H9 (cell line): ENCODE measurements around the gene TBC1D3B. TPM values are rescaled to one million over a fixed set of nuclear protein-coding genes. Genes with fewer than 3 reads are reported as not detected.

Source experiments
- DNase-seq: peaks from one replicate; pipeline ENCODE4 v3.0.0-alpha.2; 2017
- H2AFZ ChIP-seq: one replicate; pipeline ENCODE4 v1.6.1; 2013; ENCODE audit warnings: mild to moderate bottlenecking, low read length, control low read depth, moderate library complexity
- H2AK5ac ChIP-seq: 2 replicates; pipeline ENCODE4 v1.6.1; 2013; ENCODE audit warnings: low read length, control low read depth, mixed read lengths; ENCODE audit not compliant: insufficient read length
- H2BK120ac ChIP-seq: one replicate; pipeline ENCODE4 v1.6.1; 2013; ENCODE audit warnings: low read depth, mild to moderate bottlenecking, low read length, control low read depth, inconsistent platforms; ENCODE audit not compliant: poor library complexity, severe bottlenecking
- H2BK12ac ChIP-seq: 2 replicates; pipeline ENCODE4 v1.6.1; 2013; ENCODE audit warnings: low read length, control low read depth, mixed read lengths, low read depth; ENCODE audit not compliant: insufficient read length
- H2BK15ac ChIP-seq: 2 replicates; pipeline ENCODE4 v1.6.1; 2013; ENCODE audit warnings: low read depth, low read length, control low read depth
- H2BK20ac ChIP-seq: one replicate; pipeline ENCODE4 v1.6.1; 2013; ENCODE audit warnings: low read depth, mild to moderate bottlenecking, low read length, control low read depth, inconsistent platforms; ENCODE audit not compliant: poor library complexity, severe bottlenecking
- H2BK5ac ChIP-seq: 2 replicates; pipeline ENCODE4 v1.6.1; 2013; ENCODE audit warnings: low read length, control low read depth, mixed read lengths; ENCODE audit not compliant: insufficient read length
- H3K14ac ChIP-seq: 2 replicates; pipeline ENCODE4 v1.6.1; 2013; ENCODE audit warnings: low read length, control low read depth; ENCODE audit not compliant: insufficient read depth
- H3K18ac ChIP-seq: 2 replicates; pipeline ENCODE4 v1.6.1; 2013; ENCODE audit warnings: low read depth, mild to moderate bottlenecking, mixed read lengths, low read length, control low read depth; ENCODE audit not compliant: insufficient read length
- H3K23ac ChIP-seq: 2 replicates; pipeline ENCODE4 v1.6.1; 2013; ENCODE audit warnings: low read length, control low read depth, mixed read lengths, low read depth; ENCODE audit not compliant: insufficient read length
- H3K23me2 ChIP-seq: 2 replicates; pipeline ENCODE4 v1.6.1; 2013; ENCODE audit warnings: low read depth, mild to moderate bottlenecking, mixed read lengths, low read length, control low read depth; ENCODE audit not compliant: insufficient read length, poor library complexity, severe bottlenecking
- H3K27ac ChIP-seq: 2 replicates; pipeline ENCODE4 v1.5.1; 2013; ENCODE audit warnings: low read length, control low read depth, mixed read lengths, low read depth; ENCODE audit not compliant: insufficient read length
- H3K27me3 ChIP-seq: 2 replicates; pipeline ENCODE4 v1.6.1; 2013; ENCODE audit warnings: low read length, control low read depth, inconsistent platforms; ENCODE audit not compliant: insufficient read depth
- H3K4ac ChIP-seq: 2 replicates; pipeline ENCODE4 v1.6.1; 2013; ENCODE audit warnings: low read depth, mild to moderate bottlenecking, control low read depth, inconsistent platforms, low read length, moderate library complexity
- H3K4me1 ChIP-seq: 2 replicates; pipeline ENCODE4 v1.6.1; 2013; ENCODE audit warnings: low read length, control low read depth, inconsistent platforms; ENCODE audit not compliant: insufficient read depth
- H3K4me2 ChIP-seq: 2 replicates; pipeline ENCODE4 v1.6.1; 2013; ENCODE audit warnings: low read length, control low read depth, mixed read lengths; ENCODE audit not compliant: insufficient read length, insufficient read depth
- H3K56ac ChIP-seq: 2 replicates; pipeline ENCODE4 v1.6.1; 2013; ENCODE audit warnings: low read depth, mild to moderate bottlenecking, mixed read lengths, low read length, control low read depth; ENCODE audit not compliant: insufficient read length
- H3K79me1 ChIP-seq: 2 replicates; pipeline ENCODE4 v1.6.1; 2013; ENCODE audit warnings: low read depth, mild to moderate bottlenecking, moderate library complexity, low read length, control low read depth, inconsistent platforms; ENCODE audit not compliant: insufficient read depth, poor library complexity, severe bottlenecking
- H3K79me2 ChIP-seq: 2 replicates; pipeline ENCODE4 v1.6.1; 2013; ENCODE audit warnings: low read length, control low read depth, inconsistent platforms; ENCODE audit not compliant: insufficient read depth
- H3K9ac ChIP-seq: 2 replicates; pipeline ENCODE4 v1.6.1; 2013; ENCODE audit warnings: low read length, control low read depth, mixed read lengths; ENCODE audit not compliant: insufficient read length; ENCODE audit errors: extremely low read depth
- H3K9me3 ChIP-seq: one replicate; pipeline ENCODE4 v1.6.1; 2013; ENCODE audit warnings: low read depth, low read length, inconsistent platforms; ENCODE audit not compliant: control insufficient read depth
- H3T11ph ChIP-seq: one replicate; pipeline ENCODE4 v1.6.1; 2013; ENCODE audit warnings: mild to moderate bottlenecking, low read length, control low read depth, inconsistent platforms
- H4K20me1 ChIP-seq: one replicate; pipeline ENCODE4 v1.6.1; 2013; ENCODE audit not compliant: control insufficient read depth, insufficient read length, insufficient read depth
- H4K5ac ChIP-seq: 2 replicates; pipeline ENCODE4 v1.6.1; 2013; ENCODE audit warnings: low read depth, mild to moderate bottlenecking, mixed read lengths, low read length, control low read depth; ENCODE audit not compliant: insufficient read length
- H4K8ac ChIP-seq: replicated peaks from 2 replicates; pipeline ENCODE4 v1.6.1; 2013; ENCODE audit warnings: low read length, control low read depth, mixed read lengths, low read depth; ENCODE audit not compliant: insufficient read length
- H4K91ac ChIP-seq: 2 replicates; pipeline ENCODE4 v1.6.1; 2013; ENCODE audit warnings: low read depth, mild to moderate bottlenecking, moderate library complexity, mixed read lengths, low read length, control low read depth; ENCODE audit not compliant: insufficient read length
- H3K27ac Mint-ChIP-seq, 3 experiments: 2 replicates in 2 of 3; 3 replicates in 1 of 3; pipeline ENCODE4 v1.8.0; 2020 to 2021; ENCODE audit warnings: mixed read lengths in 3 of 3, mild to moderate bottlenecking in 1 of 3, moderate library complexity in 1 of 3
- H3K27me3 Mint-ChIP-seq: 2 replicates; pipeline ENCODE4 v1.8.0; 2021; ENCODE audit warnings: low read depth, mild to moderate bottlenecking, moderate library complexity, mixed read lengths
- H3K36me3 Mint-ChIP-seq, 3 experiments: 2 replicates in 2 of 3; 3 replicates in 1 of 3; pipeline ENCODE4 v1.8.0; 2020 to 2021; ENCODE audit warnings: low read depth in 3 of 3, mixed read lengths in 3 of 3; ENCODE audit not compliant: insufficient read depth in 1 of 3
- H3K4me1 Mint-ChIP-seq, 2 experiments: 2 replicates each; pipeline ENCODE4 v1.8.0; 2020; ENCODE audit warnings: mixed read lengths in 2 of 2
- H3K4me3 Mint-ChIP-seq, 2 experiments: 2 replicates in 1 of 2; 3 replicates in 1 of 2; pipeline ENCODE4 v1.8.0; 2020 to 2021; ENCODE audit warnings: mild to moderate bottlenecking in 2 of 2, mixed read lengths in 2 of 2, moderate library complexity in 1 of 2
- H3K9me3 Mint-ChIP-seq, 2 experiments: 2 replicates in 1 of 2; 3 replicates in 1 of 2; pipeline ENCODE4 v1.8.0; 2020; ENCODE audit warnings: mild to moderate bottlenecking in 2 of 2, mixed read lengths in 2 of 2, moderate library complexity in 1 of 2
- WGBS: extraction: QIAGEN DNeasy Blood & Tissue Kit; methylation state at CpG from one replicate; pipeline ENCODE4 v1.1.7; 2013; ENCODE audit warnings: missing lambda C conversion rate, low lambda C conversion rate, mixed read lengths; ENCODE audit not compliant: insufficient read length; ENCODE audit errors: extremely low coverage; 5-methylcytosine and 5-hydroxymethylcytosine counted together
- total RNA-seq: library from RNA; stranded (reverse); gene quantifications from 2 replicates; pipeline ENCODE4 v1.2.1, GENCODE V29; 2021
- TF ChIP-seq, protein P1 (sequence below): fragments of 200-600 bp; sonication (generic); conservative IDR thresholded peaks from 3 replicates; pipeline ENCODE4 v1.8.0; 2021; ENCODE audit warnings: antibody characterized with exemption, mild to moderate bottlenecking

TBC1D3B gene
- total RNA-seq, 1 experiment from 2014 or later = 8.8 TPM

DNA sequence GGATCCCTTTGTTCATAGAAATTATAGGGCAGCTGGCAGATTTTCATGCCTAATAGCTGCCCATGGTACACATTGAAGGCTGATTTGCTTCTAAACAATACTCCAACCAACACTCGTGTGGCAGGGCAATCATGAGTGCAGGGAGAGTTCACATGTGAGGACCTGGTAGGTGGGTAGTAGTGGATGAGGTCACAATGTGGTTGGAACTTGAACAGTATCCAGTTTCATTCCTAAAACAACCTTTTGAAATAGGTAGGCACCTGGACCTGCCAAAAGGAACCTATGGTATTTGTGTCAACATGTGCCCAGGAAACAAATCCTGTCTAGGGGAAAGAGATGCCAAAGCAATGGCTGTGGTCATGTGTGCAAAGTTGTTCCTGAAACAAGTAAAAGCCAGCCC lies 40.0 kb downstream of the TBC1D3B start:
- Histone ChIP-seq H3K4me2 (no peak overlapping the region), H2BK5ac (no peak overlapping the region), H3K9ac (no peak overlapping the region), H3K27me3 (peaks cover 2% of the 10 kb centered on the region; the same call in 1 of the 2 replicates), H3K79me1 (no peaks in the 10 kb centered on the region), H3K79me2 (no peaks in the 10 kb centered on the region), H3K27ac (no peak overlapping the region), H3K56ac (no peak overlapping the region), H2AFZ (no peak overlapping the region), H4K5ac (no peak overlapping the region), H4K91ac (no peak overlapping the region), H3K9me3 (no peaks in the 10 kb centered on the region), H3K4ac (no peak overlapping the region), H2BK120ac (no peak overlapping the region), H2BK15ac (no peak overlapping the region), H2AK5ac (no peak overlapping the region), H3K23me2 (no peaks in the 10 kb centered on the region), H3T11ph (no peak overlapping the region), H3K4me1 (no peaks in the 10 kb centered on the region), H4K20me1 (no peaks in the 10 kb centered on the region), H3K18ac (no peak overlapping the region), H4K8ac (no peak overlapping the region), H3K23ac (no peak overlapping the region), H2BK12ac (no peak overlapping the region), H3K14ac (no peak overlapping the region), H2BK20ac (no peak overlapping the region)
- DNase-seq = no peak
- Mint-ChIP-seq H3K36me3 (peaks cover 0 to 2% (median 0%) of the 10 kb centered on the region in 3 experiments; a peak in 1 of 7 replicates), H3K4me3 (no peak overlapping the region), H3K9me3 (peaks cover 3 to 6% of the 10 kb centered on the region in 2 experiments; a peak in 4 of 5 replicates), H3K27ac (no peak overlapping the region), H3K27me3 (peaks cover 6% of the 10 kb centered on the region; the same call in 1 of the 2 replicates), H3K4me1 (peaks cover 4 to 6% of the 10 kb centered on the region in 2 experiments)
- TF ChIP-seq, protein P1, sequence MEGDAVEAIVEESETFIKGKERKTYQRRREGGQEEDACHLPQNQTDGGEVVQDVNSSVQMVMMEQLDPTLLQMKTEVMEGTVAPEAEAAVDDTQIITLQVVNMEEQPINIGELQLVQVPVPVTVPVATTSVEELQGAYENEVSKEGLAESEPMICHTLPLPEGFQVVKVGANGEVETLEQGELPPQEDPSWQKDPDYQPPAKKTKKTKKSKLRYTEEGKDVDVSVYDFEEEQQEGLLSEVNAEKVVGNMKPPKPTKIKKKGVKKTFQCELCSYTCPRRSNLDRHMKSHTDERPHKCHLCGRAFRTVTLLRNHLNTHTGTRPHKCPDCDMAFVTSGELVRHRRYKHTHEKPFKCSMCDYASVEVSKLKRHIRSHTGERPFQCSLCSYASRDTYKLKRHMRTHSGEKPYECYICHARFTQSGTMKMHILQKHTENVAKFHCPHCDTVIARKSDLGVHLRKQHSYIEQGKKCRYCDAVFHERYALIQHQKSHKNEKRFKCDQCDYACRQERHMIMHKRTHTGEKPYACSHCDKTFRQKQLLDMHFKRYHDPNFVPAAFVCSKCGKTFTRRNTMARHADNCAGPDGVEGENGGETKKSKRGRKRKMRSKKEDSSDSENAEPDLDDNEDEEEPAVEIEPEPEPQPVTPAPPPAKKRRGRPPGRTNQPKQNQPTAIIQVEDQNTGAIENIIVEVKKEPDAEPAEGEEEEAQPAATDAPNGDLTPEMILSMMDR = no peak
- no CpG with 5 or more reads among the region's 1 CpG for WGBS
